SU-DHL-6 (cell line): Measurements from ENCODE around the gene TLR9.

Experiments used
- EZH2phosphoT487 ChIP-seq: fragments of 200-600 bp; sonication (generic), shearing (Covaris generic); conservative IDR thresholded peaks from 2 replicates; pipeline ENCODE4 v1.6.1; 2018; ENCODE audit warnings: mild to moderate bottlenecking, antibody characterized with exemption, low read length, moderate library complexity, mixed read lengths
- TF ChIP-seq, protein P1 (sequence below): fragments of 200-600 bp; sonication (generic); IDR thresholded peaks from one replicate; pipeline ENCODE4 v1.5.1; 2017; ENCODE audit warnings: antibody characterized with exemption, mild to moderate bottlenecking, low read length, moderate library complexity; ENCODE audit not compliant: insufficient read depth, poor library complexity, severe bottlenecking

DNA sequence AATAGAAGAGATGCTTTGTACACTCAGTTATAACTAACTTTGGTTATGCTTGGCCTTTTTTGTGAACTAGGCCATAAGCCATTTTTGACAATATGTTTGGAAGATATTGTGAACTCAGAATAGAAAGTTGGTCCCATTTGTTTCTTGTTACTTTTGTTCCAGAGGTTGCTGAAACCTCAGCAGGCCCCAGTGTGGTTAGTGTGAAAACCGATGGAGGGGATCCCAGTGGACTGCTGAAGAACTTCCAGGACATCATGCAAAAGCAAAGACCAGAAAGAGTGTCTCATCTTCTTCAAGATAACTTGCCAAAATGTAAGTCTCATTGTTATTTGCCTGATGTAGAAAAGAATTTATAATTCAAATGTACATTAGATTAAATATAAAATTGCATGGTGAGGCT, 21.7 kb downstream of the TLR9 start:
- TF ChIP-seq, protein P1, sequence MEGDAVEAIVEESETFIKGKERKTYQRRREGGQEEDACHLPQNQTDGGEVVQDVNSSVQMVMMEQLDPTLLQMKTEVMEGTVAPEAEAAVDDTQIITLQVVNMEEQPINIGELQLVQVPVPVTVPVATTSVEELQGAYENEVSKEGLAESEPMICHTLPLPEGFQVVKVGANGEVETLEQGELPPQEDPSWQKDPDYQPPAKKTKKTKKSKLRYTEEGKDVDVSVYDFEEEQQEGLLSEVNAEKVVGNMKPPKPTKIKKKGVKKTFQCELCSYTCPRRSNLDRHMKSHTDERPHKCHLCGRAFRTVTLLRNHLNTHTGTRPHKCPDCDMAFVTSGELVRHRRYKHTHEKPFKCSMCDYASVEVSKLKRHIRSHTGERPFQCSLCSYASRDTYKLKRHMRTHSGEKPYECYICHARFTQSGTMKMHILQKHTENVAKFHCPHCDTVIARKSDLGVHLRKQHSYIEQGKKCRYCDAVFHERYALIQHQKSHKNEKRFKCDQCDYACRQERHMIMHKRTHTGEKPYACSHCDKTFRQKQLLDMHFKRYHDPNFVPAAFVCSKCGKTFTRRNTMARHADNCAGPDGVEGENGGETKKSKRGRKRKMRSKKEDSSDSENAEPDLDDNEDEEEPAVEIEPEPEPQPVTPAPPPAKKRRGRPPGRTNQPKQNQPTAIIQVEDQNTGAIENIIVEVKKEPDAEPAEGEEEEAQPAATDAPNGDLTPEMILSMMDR: no peak
- no peak for TF ChIP-seq EZH2phosphoT487
